PFSK-1 (cell line): ENCODE measurements around the gene SNRNP200.

Experiments used
- FOXP2 ChIP-seq: optimal IDR thresholded peaks from 2 replicates; pipeline ENCODE3; 2011; ENCODE audit warnings: borderline replicate concordance, control low read depth, inconsistent platforms; ENCODE audit not compliant: insufficient read depth; ENCODE audit errors: extremely low read length, extremely low read depth
- POLR2AphosphoS5 ChIP-seq: IDR thresholded peaks from 2 replicates; pipeline ENCODE4 v1.6.1; 2012; ENCODE audit warnings: low read depth, mild to moderate bottlenecking, control low read depth, low read length, moderate library complexity
- REST ChIP-seq, 2 experiments: IDR thresholded peaks; 2 replicates each; pipeline versions ENCODE4 v1.6.1 to v1.8.0; 2011 to 2012; ENCODE audit warnings: low read depth in 2 of 2, low read length in 2 of 2, control low read depth in 1 of 2, inconsistent platforms in 1 of 2, mild to moderate bottlenecking in 1 of 2, moderate library complexity in 1 of 2; ENCODE audit not compliant: insufficient read depth in 1 of 2
- SIN3A ChIP-seq: IDR thresholded peaks from 2 replicates; pipeline ENCODE4 v1.6.1; 2012; ENCODE audit warnings: mild to moderate bottlenecking, low read length, moderate library complexity, borderline replicate concordance; ENCODE audit not compliant: insufficient read depth
- TAF1 ChIP-seq: IDR thresholded peaks from 2 replicates; pipeline ENCODE4 v1.6.1; 2012; ENCODE audit warnings: low read length, control low read depth, borderline replicate concordance; ENCODE audit not compliant: insufficient read depth

The SNRNP200 gene

GRCh38 chr2:96306370-96306769 is 1.0 kb upstream of the SNRNP200 start:
- TF ChIP-seq SIN3A (no peak), TAF1 (no peak), POLR2AphosphoS5 (no peak)

GRCh38 chr2:96305979-96306308 is 598 bp upstream of the SNRNP200 start:
- TF ChIP-seq FOXP2 (no peak), REST (IDR thresholded peaks at IDR 0.05; ENCODE audit: insufficient read depth in 1 of 2, low read depth in 2 of 2, low read length in 2 of 2) (no peak), SIN3A (no peak), TAF1 (no peak), POLR2AphosphoS5 (no peak)

GRCh38 chr2:96304606-96305005 is 740 bp downstream of the SNRNP200 start:
- TF ChIP-seq FOXP2, result no peak
- TF ChIP-seq POLR2AphosphoS5, result no peak
- no peak for TF ChIP-seq TAF1

DNA sequence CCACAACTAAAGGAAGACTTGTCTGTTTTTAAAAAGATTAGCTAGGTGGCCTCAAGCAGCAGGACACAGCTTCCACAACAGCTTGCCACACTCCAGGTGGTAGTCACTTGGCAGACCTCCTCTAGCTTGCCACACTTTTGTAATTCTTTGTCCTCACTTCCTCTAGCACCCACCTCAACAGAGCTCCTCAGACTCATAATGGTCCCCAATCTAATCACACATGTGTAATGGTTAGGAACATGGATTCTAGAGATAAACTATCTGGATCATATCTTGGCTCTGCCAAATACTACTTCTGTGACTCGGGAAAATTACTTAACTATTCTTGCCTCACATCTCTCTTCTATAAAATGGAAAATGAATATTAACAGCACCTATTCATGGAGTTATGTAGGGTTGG is 3.5 kb downstream of the SNRNP200 start:
- TF ChIP-seq TAF1 (no peak), FOXP2 (no peak), REST (IDR thresholded peaks at IDR 0.05; ENCODE audit: insufficient read depth in 1 of 2, low read depth in 2 of 2, low read length in 2 of 2) (no peak), SIN3A (no peak), POLR2AphosphoS5 (no peak)

- TF ChIP-seq POLR2AphosphoS5 (no peak), FOXP2 (no peak), TAF1 (no peak), SIN3A (no peak), REST (IDR thresholded peaks at IDR 0.05; ENCODE audit: insufficient read depth in 1 of 2, low read depth in 2 of 2, low read length in 2 of 2) (no peak)
Observed at GRCh38 chr2:96296925-96297324, 8.4 kb downstream of the SNRNP200 start.

DNA sequence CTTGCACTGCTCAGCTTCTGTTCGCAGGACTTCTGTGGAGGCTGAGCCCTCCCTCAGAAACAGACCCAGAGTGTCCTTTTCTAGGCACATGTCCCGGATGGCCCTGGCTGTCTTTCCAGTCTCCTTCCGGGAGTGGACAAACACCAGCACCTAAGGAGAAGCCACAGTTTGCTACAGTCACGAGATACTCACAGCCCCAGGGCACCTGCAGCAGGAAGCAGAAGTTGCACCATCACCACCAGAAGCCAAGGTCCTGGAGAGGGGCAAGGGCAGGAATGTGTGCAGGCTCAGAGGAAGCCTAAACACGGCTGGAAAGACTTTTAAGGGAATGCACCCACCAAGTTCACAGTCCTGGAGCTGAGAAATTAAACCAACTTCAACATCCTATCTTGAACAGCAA is 13.6 kb downstream of the SNRNP200 start:
- TF ChIP-seq SIN3A, result no peak
- no peak for TF ChIP-seq TAF1
- TF ChIP-seq REST (IDR thresholded peaks at IDR 0.05; ENCODE audit: insufficient read depth in 1 of 2, low read depth in 2 of 2, low read length in 2 of 2), result no peak
- no peak for TF ChIP-seq POLR2AphosphoS5
- TF ChIP-seq FOXP2, result no peak
